GM12801 (cell line): ENCODE results near the gene TPRG1L.

ENCODE experiments used
- TF ChIP-seq, protein P1 (sequence below): IDR thresholded peaks from one replicate; pipeline ENCODE4 v1.5.1; 2011; ENCODE audit warnings: control low read depth; ENCODE audit not compliant: insufficient read length; ENCODE audit errors: extremely low read depth

TPRG1L gene

DNA sequence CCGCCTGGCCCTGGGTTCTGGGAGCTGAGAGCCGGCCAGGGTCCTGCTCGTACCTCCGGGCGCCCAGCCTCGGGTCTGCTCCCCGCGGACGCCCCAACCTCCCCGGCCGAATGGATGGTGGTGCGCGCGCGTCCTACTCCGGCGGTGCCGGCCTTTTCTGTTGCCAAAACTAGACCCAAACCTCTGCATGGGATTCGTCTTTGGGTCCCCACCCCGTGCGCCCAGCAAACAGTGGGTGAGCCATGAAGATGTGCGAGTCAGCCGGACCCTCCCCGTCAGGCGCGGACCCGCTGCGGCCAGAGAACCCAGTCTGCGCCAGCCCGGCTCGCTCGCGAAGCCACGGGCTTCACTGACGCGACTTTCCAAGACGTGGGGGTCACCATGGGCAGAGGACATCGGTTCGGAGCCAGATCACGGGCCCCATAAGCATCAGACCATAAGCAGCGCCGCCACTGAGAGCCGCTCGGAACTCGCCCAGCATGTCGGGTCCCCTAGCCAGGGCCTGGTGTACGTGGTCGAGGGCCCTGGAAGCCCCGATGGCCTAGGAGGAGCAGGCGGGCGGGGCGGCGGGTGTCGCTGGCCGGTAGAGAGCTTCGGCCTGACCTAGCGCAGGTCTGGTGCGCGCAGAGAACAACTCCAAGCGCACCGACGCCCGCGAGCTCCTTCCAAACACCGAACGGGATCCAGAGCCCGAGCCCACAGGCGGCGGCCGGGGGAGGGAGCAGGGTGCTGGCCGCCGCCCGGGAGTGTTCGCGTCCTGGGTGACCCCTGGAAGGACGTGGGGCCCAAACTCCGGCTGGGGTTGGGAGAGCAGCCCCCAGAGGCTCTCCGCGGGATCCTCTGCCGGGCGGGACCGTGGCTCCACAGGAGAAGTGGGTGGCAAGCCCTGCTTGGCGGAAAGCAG, 26.5 kb downstream of the TPRG1L start:
- TF ChIP-seq, protein P1, sequence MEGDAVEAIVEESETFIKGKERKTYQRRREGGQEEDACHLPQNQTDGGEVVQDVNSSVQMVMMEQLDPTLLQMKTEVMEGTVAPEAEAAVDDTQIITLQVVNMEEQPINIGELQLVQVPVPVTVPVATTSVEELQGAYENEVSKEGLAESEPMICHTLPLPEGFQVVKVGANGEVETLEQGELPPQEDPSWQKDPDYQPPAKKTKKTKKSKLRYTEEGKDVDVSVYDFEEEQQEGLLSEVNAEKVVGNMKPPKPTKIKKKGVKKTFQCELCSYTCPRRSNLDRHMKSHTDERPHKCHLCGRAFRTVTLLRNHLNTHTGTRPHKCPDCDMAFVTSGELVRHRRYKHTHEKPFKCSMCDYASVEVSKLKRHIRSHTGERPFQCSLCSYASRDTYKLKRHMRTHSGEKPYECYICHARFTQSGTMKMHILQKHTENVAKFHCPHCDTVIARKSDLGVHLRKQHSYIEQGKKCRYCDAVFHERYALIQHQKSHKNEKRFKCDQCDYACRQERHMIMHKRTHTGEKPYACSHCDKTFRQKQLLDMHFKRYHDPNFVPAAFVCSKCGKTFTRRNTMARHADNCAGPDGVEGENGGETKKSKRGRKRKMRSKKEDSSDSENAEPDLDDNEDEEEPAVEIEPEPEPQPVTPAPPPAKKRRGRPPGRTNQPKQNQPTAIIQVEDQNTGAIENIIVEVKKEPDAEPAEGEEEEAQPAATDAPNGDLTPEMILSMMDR, result no peak

DNA sequence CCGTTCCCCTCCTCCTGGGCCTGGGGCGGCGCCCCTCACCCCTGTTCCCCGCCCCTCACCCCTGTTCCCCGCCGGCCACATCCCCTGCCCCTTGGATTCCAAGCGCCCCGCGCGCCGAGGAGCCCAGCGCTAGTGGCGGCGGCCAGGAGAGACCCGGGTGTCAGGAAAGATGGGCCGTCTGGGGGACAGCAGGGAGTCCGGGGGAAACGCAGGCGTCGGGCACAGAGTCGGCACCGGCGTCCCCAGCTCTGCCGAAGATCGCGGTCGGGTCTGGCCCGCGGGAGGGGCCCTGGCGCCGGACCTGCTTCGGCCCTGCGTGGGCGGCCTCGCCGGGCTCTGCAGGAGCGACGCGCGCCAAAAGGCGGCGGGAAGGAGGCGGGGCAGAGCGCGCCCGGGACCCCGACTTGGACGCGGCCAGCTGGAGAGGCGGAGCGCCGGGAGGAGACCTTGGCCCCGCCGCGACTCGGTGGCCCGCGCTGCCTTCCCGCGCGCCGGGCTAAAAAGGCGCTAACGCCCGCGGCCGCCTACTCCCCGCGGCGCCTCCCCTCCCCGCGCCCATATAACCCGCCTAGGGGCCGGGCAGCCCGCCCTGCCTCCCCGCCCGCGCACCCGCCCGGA, 27.2 kb downstream of the TPRG1L start, which contains the start of gene TP73:
Gene TP73 (plus strand): TSS at position 587 of the 618 bp plus-strand sequence. CDS start 29,850 bp downstream, outside the sequence.
- TF ChIP-seq, protein P1, result no peak

DNA sequence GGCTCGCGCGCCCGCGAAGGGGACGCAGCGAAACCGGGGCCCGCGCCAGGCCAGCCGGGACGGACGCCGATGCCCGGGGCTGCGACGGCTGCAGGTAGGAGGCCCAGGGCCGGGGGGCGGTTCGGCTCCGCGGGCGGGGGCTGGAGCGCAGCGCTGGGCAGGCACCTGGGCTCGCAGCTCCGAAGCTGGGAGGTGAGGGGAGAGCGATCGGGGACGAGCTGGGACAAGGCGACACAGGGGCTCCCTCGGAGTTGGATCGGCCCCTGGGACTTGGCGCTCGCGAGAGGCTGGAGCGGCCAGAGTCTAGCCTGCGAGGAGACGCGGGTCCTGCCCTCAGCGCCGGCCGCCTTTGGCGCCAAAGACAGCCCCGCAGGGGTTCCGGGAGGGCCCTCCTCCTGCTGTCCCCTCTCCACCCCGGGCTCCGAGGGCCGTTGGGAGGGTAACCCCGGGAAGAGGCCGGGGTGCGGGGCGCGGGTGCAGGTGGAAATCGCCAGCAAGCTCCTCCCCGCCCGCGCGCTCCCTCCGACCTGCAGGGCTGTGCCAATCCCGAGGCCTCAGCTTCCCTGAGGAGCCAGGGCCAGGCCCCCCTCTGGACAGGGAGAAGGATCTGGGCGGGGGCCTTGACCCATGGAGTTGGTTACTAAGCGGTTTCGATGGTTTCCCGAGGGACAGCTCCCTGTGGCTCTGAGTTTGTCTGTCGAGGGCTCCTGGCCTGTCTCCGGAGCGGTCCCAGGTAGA, 27.9 kb downstream of the TPRG1L start:
- TF ChIP-seq, protein P1, result no peak

DNA sequence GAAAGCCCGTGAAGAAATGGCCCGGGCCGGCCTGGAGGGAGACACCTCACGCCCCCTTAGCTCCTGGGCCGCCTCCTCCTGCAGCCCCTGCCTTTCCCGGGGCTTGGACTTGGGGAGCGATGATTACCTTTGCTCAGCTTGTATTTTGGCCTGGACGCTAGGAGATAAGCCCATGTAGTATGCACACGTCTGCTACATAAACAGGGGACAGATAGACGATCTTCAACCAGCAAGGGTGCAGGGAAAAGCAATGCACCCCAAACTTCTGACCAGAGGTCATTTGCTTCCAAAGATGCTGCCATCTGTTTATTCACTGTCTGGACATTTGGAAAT, 28.4 kb downstream of the TPRG1L start:
- TF ChIP-seq, protein P1, result no peak

DNA sequence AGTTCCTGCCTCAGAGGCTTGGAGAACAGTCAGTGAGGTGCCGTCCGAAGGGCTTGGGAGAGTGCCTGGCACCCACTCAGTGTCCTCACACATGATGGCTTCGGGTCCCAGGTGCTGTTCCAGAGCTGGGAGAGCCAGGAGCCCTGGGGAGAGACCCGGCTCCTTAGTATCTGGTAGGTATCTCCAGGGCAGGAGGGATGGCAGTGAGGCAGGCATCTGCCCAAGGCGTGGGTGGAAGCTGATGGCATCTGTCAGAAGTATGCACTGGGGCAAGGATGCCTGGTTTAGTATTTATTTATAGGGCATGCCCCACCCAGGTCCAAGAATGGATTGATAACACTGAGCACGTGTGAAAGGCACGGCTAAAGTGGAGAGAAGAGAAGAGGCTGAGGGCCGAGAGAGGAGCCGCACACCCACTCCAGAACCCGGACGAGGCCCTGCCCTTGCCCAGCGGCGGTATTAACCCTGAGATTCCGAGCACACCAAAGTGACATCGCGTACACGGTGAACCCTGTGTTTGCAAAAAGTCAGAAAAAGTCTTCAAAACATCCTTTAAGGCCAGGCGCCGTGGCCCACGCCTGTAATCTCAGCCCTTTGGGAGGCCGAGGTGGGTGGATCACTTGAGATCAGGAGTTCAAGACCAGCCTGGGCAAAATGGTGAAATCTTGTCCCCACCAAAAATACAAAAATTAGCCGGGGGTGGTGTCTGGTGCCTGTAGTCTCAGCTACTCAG, 29.9 kb downstream of the TPRG1L start:
- TF ChIP-seq, protein P1, result no peak

DNA sequence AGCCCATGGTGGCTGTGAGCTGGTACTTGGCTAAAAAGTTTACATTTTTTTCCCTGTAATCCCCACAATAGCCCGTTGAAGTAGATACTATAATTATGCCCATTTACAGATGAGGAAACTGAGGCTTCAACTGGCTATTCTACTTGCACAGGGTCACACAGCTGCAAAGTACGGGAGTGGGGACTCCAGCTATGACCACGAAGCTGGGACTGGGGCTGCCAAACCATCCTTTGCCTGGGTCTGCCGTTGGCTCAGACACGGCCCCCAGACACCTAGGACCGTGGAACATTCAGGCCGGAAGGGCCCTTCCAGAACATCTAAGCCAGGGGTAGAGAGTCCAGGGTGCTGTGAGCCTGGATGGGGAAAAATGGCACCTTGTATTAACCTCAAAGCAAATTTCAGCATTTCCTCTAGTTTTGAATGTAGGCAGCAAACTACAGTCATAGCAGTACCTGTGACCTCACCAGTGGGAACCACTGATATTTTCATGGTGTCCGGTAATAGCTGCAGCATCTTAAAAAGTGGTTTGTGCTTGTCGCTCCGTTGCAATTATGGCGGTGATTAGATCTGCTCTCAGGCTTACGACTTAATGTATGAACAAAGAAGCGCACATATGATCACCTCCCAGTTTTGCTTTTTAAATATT, 31.8 kb downstream of the TPRG1L start:
- TF ChIP-seq, protein P1, result no peak
